Duodenal mucosa (tissue), 2 donors: ENCODE results near the gene IL15.
"Not testable (repeated sequence)": the region's sequence is repeated elsewhere in the genome, so short reads cannot be mapped to it uniquely, and the experiment has no call there.

Source experiments
- H3K27ac ChIP-seq: one replicate; pipeline ENCODE4 v1.7.0; 2013; ENCODE audit warnings: low read depth, low read length
- H3K27me3 ChIP-seq, 2 donors: one replicate each; pipeline ENCODE4 v1.7.0; 2013; ENCODE audit warnings: low read length in 2 of 2, control low read depth in 1 of 2; ENCODE audit not compliant: insufficient read depth in 2 of 2, control insufficient read depth in 1 of 2
- H3K36me3 ChIP-seq, 2 donors: one replicate each; pipeline ENCODE4 v1.7.0; 2013; ENCODE audit warnings: low read length in 2 of 2, control low read depth in 1 of 2; ENCODE audit not compliant: insufficient read depth in 2 of 2, control insufficient read depth in 1 of 2
- H3K4me1 ChIP-seq, 2 donors: one replicate each; pipeline ENCODE4 v1.7.0; 2013; ENCODE audit warnings: low read length in 2 of 2, control low read depth in 1 of 2; ENCODE audit not compliant: insufficient read depth in 2 of 2, control insufficient read depth in 1 of 2
- H3K4me3 ChIP-seq, 2 donors: one replicate each; pipeline ENCODE4 v1.7.0; 2013; ENCODE audit warnings: low read length in 2 of 2, low read depth in 1 of 2
- H3K9ac ChIP-seq, 2 donors: one replicate each; pipeline ENCODE4 v1.7.0; 2013; ENCODE audit warnings: low read length in 2 of 2, low read depth in 1 of 2
- H3K9me3 ChIP-seq, 2 donors: one replicate each; pipeline ENCODE4 v1.7.0; 2013; ENCODE audit warnings: low read length in 2 of 2, control low read depth in 1 of 2; ENCODE audit not compliant: control insufficient read depth in 1 of 2

The IL15 gene

GRCh38 chr4:141713771-141714445 is 77.5 kb downstream of the IL15 start:
- Histone ChIP-seq H3K36me3 (no peaks in the 10 kb centered on the region), H3K27ac (no peak overlapping the region), H3K27me3 (no peaks in the 10 kb centered on the region)

GRCh38 chr4:141719585-141719984 is 83.2 kb downstream of the IL15 start:
- H3K9me3 ChIP-seq: no peaks in the 10 kb centered on the region

More at GRCh38 chr4:141713771-141714445, 77.5 kb downstream of the IL15 start:
- Histone ChIP-seq H3K9me3 (no peaks in the 10 kb centered on the region), H3K4me3 (no peak overlapping the region), H3K9ac (no peak overlapping the region), H3K4me1 (no peaks in the 10 kb centered on the region)

GRCh38 chr4:141721174-141721573 is 84.8 kb downstream of the IL15 start:
- no peak overlapping the region for H3K27ac ChIP-seq
- H3K4me3 ChIP-seq: no peak overlapping the region
- H3K36me3 ChIP-seq: peaks cover 0 to 2% of the 10 kb centered on the region in 2 donors
- H3K9ac ChIP-seq: no peak overlapping the region
- H3K9me3 ChIP-seq: no peaks in the 10 kb centered on the region
- H3K27me3 ChIP-seq: no peaks in the 10 kb centered on the region
- H3K4me1 ChIP-seq: no peaks in the 10 kb centered on the region

More at GRCh38 chr4:141719585-141719984, 83.2 kb downstream of the IL15 start:
- Histone ChIP-seq H3K4me1 (no peaks in the 10 kb centered on the region), H3K27ac (no peak overlapping the region), H3K4me3 (no peak overlapping the region), H3K27me3 (no peaks in the 10 kb centered on the region), H3K9ac (no peak overlapping the region), H3K36me3 (peaks cover 0 to 2% of the 10 kb centered on the region in 2 donors)

GRCh38 chr4:141724646-141725045 is 88.3 kb downstream of the IL15 start:
- H3K36me3 ChIP-seq: peaks cover 0 to 2% of the 10 kb centered on the region in 2 donors

GRCh38 chr4:141727420-141727819 is 91.0 kb downstream of the IL15 start:
- peaks cover 7 to 12% of the 10 kb centered on the region in 2 donors for H3K36me3 ChIP-seq
- no peaks in the 10 kb centered on the region for H3K4me1 ChIP-seq
- no peak overlapping the region for H3K4me3 ChIP-seq
- H3K27ac ChIP-seq: no peak overlapping the region
- no peak overlapping the region for H3K9ac ChIP-seq
- H3K27me3 ChIP-seq: no peaks in the 10 kb centered on the region
- no peaks in the 10 kb centered on the region for H3K9me3 ChIP-seq

More at GRCh38 chr4:141724646-141725045, 88.3 kb downstream of the IL15 start:
- Histone ChIP-seq H3K27me3 (no peaks in the 10 kb centered on the region), H3K27ac (no peak overlapping the region), H3K4me3 (no peak overlapping the region), H3K9me3 (no peaks in the 10 kb centered on the region), H3K4me1 (no peaks in the 10 kb centered on the region), H3K9ac (no peak overlapping the region)

- Histone ChIP-seq H3K9ac (no peak overlapping the region), H3K36me3 (peaks cover 7 to 16% of the 10 kb centered on the region in 2 donors), H3K4me1 (no peaks in the 10 kb centered on the region), H3K9me3 (no peaks in the 10 kb centered on the region), H3K27ac (no peak overlapping the region), H3K27me3 (no peaks in the 10 kb centered on the region), H3K4me3 (no peak overlapping the region)
These were observed 94.4 kb downstream of the IL15 start for GRCh38 chr4:141730805-141731204.

- no peak overlapping the region for H3K9ac ChIP-seq
- no peak overlapping the region for H3K27ac ChIP-seq
- H3K4me3 ChIP-seq: no peak overlapping the region
- peaks cover 7 to 16% of the 10 kb centered on the region in 2 donors for H3K36me3 ChIP-seq
- H3K4me1 ChIP-seq: no peaks in the 10 kb centered on the region
- no peaks in the 10 kb centered on the region for H3K9me3 ChIP-seq
- H3K27me3 ChIP-seq: no peaks in the 10 kb centered on the region
These were observed 95.1 kb downstream of the IL15 start for GRCh38 chr4:141731481-141731880.

GRCh38 chr4:141739636-141740035 is 103.3 kb downstream of the IL15 start:
- Histone ChIP-seq H3K36me3 (no peaks in the 10 kb centered on the region), H3K27ac (no peak overlapping the region), H3K9me3 (peaks cover 2 to 18% of the 10 kb centered on the region in 2 donors), H3K9ac (no peak overlapping the region), H3K27me3 (no peaks in the 10 kb centered on the region), H3K4me3 (no peak overlapping the region), H3K4me1 (no peaks in the 10 kb centered on the region)

GRCh38 chr4:141746026-141746425 is 109.6 kb downstream of the IL15 start:
- Histone ChIP-seq H3K27ac (no peak overlapping the region), H3K9me3 (peaks cover 2 to 11% of the 10 kb centered on the region in 2 donors)

GRCh38 chr4:141751806-141752205 is 115.4 kb downstream of the IL15 start:
- not testable (repeated sequence) for H3K9me3 ChIP-seq, H3K4me3 ChIP-seq, H3K27ac ChIP-seq, H3K27me3 ChIP-seq, H3K9ac ChIP-seq, H3K36me3 ChIP-seq, H3K4me1 ChIP-seq

More at GRCh38 chr4:141746026-141746425, 109.6 kb downstream of the IL15 start:
- Histone ChIP-seq H3K4me3 (no peak overlapping the region), H3K36me3 (no peaks in the 10 kb centered on the region), H3K9ac (no peak overlapping the region), H3K27me3 (no peaks in the 10 kb centered on the region), H3K4me1 (no peaks in the 10 kb centered on the region)
